Kidney (tissue), 14 donors: ENCODE results near the gene APOB. TPM values are rescaled to one million over a fixed set of nuclear protein-coding genes. Genes with fewer than 3 reads are reported as not detected.

Experiments used
- DNase-seq, 5 donors: peaks; one replicate each; pipeline ENCODE4 v3.0.0-alpha.2; 2013 to 2020
- FAIRE-seq: peaks from 2 replicates; lab custom pipeline; 2012; peaks lifted over from hg19 to GRCh38; lab: Jason Lieb, UNC
- H3K27ac ChIP-seq, 2 donors: one replicate each; pipeline ENCODE4 v1.7.0; 2013; ENCODE audit warnings: low read depth in 2 of 2, low read length in 2 of 2, inconsistent platforms in 1 of 2
- H3K27me3 ChIP-seq: one replicate; pipeline ENCODE4 v1.7.1; 2013; ENCODE audit warnings: low read length, inconsistent platforms; ENCODE audit not compliant: control insufficient read depth, insufficient read depth
- H3K36me3 ChIP-seq, 3 donors: one replicate each; pipeline versions ENCODE4 v1.7.0 to v1.7.1; 2013; ENCODE audit warnings: low read length in 3 of 3, control low read depth in 1 of 3, inconsistent platforms in 1 of 3; ENCODE audit not compliant: insufficient read depth in 3 of 3, control insufficient read depth in 2 of 3
- H3K4me1 ChIP-seq, 3 donors: one replicate each; pipeline versions ENCODE4 v1.7.0 to v1.7.1; 2013; ENCODE audit warnings: low read length in 3 of 3, inconsistent platforms in 1 of 3, low read depth in 1 of 3; ENCODE audit not compliant: control insufficient read depth in 2 of 3, insufficient read depth in 2 of 3
- H3K4me3 ChIP-seq, 3 donors: one replicate each; pipeline versions ENCODE4 v1.7.0 to v1.8.1; 2013; ENCODE audit warnings: low read length in 3 of 3, control low read depth in 1 of 3, inconsistent platforms in 1 of 3
- H3K9ac ChIP-seq, 3 donors: one replicate each; pipeline versions ENCODE4 v1.7.0 to v1.7.1; 2013; ENCODE audit warnings: low read length in 3 of 3, control low read depth in 1 of 3, inconsistent platforms in 1 of 3
- H3K9me3 ChIP-seq, 3 donors: one replicate each; pipeline versions ENCODE4 v1.7.0 to v1.7.1; 2013; ENCODE audit warnings: low read length in 3 of 3, control low read depth in 1 of 3, inconsistent platforms in 1 of 3; ENCODE audit not compliant: control insufficient read depth in 2 of 3, insufficient read depth in 1 of 3
- intact Hi-C: fragments of 100-400 bp; cut with DNase I; formaldehyde crosslinking; loops from one replicate; pipeline ENCODE4 v1.11.1; 2022
- polyA plus RNA-seq: library from polyadenylated mRNA; stranded (reverse); fragments of 350-450 nt; fragmentation: Illumina TruSeq; extraction: RNeasy Lipid Tissue Mini Kit (QIAGEN cat#74804); gene quantifications from one replicate; pipeline ENCODE4 v1.2.3, GENCODE V29; 2014; ENCODE audit warnings: low read depth, low replicate concordance; ENCODE audit not compliant: insufficient read depth
- total RNA-seq: library from RNA; stranded (reverse); fragmentation: NEBNext Ultra II Directional; extraction: Animal tissue kit (Norgen Biotek cat#: 25700); gene quantifications from one replicate; pipeline ENCODE4 v1.2.1, GENCODE V29; 2021
- TF ChIP-seq, protein P1 (sequence below): IDR thresholded peaks from 3 replicates; pipeline ENCODE4 v1.5.1; 2012; ENCODE audit warnings: mild to moderate bottlenecking, moderate library complexity, borderline replicate concordance; ENCODE audit not compliant: insufficient read depth; ENCODE audit errors: extremely low read depth
- donor health status: control.
- donor health status: control.
- donor health status: control.
- donor health status: control.
- donor health status: control.
- donor health status: DM: yes; HTN: yes; CAD: no.
- donor health status: Normal renal cell carcinoma (clear cell type).

Gene APOB
- total and polyA plus RNA-seq, 2 donors from 2014 or later: 0.11 to 0.57 TPM

DNA sequence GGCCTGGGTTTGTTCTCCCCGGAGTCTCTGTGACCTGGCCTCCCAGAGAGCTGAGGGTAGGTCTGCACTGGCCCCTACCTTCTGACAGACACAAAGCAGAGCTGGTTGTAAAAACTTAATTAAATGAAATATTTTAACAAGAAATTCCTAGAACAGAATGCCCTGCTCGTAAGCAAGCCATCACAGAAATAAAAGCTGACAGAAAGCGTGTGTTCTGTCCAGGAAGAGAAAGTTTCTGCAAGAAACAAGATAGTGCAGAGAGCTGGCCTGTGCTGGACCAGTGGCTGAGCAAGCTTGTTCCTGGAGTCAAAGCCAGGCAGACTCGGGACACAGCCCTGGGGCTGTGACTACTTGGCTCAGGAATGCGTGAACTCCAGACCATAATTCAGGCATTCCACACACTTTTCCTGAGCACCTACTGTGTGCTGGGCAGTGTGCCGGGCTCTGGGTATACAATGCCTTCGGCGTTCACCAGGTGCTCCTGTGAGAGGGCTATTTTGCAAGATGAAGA is 51.6 kb downstream of the APOB start:
- intact Hi-C loops: no loop called here
- no peaks in the 10 kb centered on the region for H3K9me3 ChIP-seq
- H3K4me1 ChIP-seq: no peaks in the 10 kb centered on the region
- FAIRE-seq (no peak), DNase-seq (peak; percentile 43 to 87 (median 51))
- H3K4me3 ChIP-seq: no peak overlapping the region
- H3K9ac ChIP-seq: no peak overlapping the region
- H3K36me3 ChIP-seq: no peaks in the 10 kb centered on the region
- H3K27me3 ChIP-seq: no peaks in the 10 kb centered on the region
- H3K27ac ChIP-seq: no peak overlapping the region
- TF ChIP-seq, protein P1, sequence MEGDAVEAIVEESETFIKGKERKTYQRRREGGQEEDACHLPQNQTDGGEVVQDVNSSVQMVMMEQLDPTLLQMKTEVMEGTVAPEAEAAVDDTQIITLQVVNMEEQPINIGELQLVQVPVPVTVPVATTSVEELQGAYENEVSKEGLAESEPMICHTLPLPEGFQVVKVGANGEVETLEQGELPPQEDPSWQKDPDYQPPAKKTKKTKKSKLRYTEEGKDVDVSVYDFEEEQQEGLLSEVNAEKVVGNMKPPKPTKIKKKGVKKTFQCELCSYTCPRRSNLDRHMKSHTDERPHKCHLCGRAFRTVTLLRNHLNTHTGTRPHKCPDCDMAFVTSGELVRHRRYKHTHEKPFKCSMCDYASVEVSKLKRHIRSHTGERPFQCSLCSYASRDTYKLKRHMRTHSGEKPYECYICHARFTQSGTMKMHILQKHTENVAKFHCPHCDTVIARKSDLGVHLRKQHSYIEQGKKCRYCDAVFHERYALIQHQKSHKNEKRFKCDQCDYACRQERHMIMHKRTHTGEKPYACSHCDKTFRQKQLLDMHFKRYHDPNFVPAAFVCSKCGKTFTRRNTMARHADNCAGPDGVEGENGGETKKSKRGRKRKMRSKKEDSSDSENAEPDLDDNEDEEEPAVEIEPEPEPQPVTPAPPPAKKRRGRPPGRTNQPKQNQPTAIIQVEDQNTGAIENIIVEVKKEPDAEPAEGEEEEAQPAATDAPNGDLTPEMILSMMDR: no peak

DNA sequence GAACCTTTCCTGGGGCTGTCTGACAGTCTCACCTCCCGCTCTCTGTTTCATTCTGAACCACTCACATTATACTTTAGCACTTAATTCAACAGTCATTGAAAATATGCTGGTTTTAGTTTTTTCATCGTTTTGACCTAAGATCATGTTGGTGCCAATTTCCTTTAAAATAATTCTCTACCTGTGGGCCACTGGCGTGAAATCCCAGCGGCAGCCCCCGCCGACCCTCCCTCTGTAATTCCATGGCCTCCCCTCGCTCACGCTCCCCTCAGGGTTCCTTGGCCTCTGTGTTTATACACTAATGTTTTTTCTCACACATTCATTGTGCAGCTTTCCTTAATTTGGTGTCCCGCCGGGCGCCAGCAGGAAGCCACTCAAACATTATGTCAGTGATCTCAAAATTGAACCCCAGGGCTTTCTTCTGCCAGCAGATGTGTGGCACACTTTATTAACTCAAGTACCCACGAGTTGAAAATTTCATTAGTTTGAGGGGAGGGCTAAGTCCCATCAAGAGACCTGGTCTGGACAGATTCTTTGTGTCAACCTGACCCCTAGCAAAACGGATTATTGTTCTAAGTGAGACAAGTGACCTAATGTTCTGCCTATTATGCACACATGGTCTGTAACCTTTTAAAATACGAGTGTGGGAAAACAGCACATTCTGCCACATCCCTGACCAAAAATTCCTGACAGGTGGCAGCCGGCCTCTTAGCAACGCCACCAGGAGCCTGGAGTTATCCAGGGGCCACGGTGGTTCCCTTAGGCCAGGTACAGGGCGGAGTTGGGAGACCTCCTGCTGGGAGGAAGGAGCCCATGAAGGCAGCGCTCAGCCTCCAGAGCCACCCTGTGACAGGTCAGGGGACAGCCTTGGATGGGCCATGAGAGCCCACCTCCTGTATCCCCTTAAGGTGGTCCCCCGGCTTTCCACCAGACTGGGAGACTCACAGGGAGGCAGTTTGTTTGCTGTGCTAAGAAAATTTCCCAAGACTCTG is 53.1 kb downstream of the APOB start:
- Histone ChIP-seq H3K4me3 (no peak overlapping the region), H3K27me3 (no peaks in the 10 kb centered on the region), H3K36me3 (no peaks in the 10 kb centered on the region), H3K27ac (no peak overlapping the region), H3K9ac (no peak overlapping the region), H3K9me3 (no peaks in the 10 kb centered on the region), H3K4me1 (no peaks in the 10 kb centered on the region)
- intact Hi-C loops: no loop called here
- no peak for FAIRE-seq
- no peak for DNase-seq
- TF ChIP-seq, protein P1: no peak

DNA sequence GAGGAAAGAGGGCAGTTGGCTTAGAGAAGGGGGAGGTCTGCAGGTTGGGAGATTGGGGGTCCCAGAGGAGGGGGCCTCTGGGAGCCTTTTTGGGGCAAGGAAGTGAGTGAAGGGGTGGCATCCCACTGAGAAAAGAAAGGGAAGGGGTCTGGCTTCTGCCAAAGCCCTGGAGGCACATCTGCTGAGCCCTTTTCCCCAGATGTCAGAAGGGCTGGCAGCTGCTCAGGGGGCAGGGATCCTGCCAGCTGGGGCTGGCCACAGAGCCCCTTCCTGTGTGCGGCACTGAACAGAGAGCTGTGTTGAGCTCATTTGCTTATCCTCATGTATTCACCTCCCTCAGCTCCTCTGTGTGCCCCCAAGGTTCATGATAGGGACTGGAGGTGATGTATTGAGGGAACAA is 54.5 kb downstream of the APOB start:
- no peak for FAIRE-seq
- Histone ChIP-seq H3K9ac (no peak overlapping the region), H3K27me3 (no peaks in the 10 kb centered on the region), H3K4me1 (no peaks in the 10 kb centered on the region), H3K36me3 (no peaks in the 10 kb centered on the region), H3K4me3 (no peak overlapping the region), H3K27ac (no peak overlapping the region), H3K9me3 (no peaks in the 10 kb centered on the region)
- no peak for DNase-seq
- TF ChIP-seq, protein P1: no peak
- intact Hi-C loops: no loop called here
